SJCRH30 (cell line): Measurements from ENCODE around the gene JAK2. TPM values are rescaled to one million over a fixed set of nuclear protein-coding genes. Genes with fewer than 3 reads are reported as not detected.
"Not testable (repeated sequence)": the region's sequence is repeated elsewhere in the genome, so short reads cannot be mapped to it uniquely, and the experiment has no call there.

Experiments
- DNase-seq, 2 experiments: peaks; one replicate each; pipeline ENCODE4 v3.0.0-alpha.2; 2015 to 2020
- H3K27ac ChIP-seq: fragments of 250-450 bp; sonication (Bioruptor Pico); 2 replicates; pipeline ENCODE4 v1.5.1; 2020; ENCODE audit warnings: mild to moderate bottlenecking, moderate library complexity
- H3K27me3 ChIP-seq: fragments of 250-450 bp; sonication (Bioruptor Pico); 2 replicates; pipeline ENCODE4 v1.5.1; 2020; ENCODE audit warnings: mild to moderate bottlenecking, moderate library complexity
- H3K36me3 ChIP-seq: fragments of 250-450 bp; sonication (Bioruptor Pico); 2 replicates; pipeline ENCODE4 v1.5.1; 2020; ENCODE audit warnings: mild to moderate bottlenecking, moderate library complexity
- H3K4me1 ChIP-seq: fragments of 250-450 bp; sonication (Bioruptor Pico); 2 replicates; pipeline ENCODE4 v1.5.1; 2020; ENCODE audit warnings: mild to moderate bottlenecking, moderate library complexity
- H3K4me3 ChIP-seq: fragments of 250-450 bp; sonication (Bioruptor Pico); 2 replicates; pipeline ENCODE4 v1.5.1; 2020; ENCODE audit warnings: mild to moderate bottlenecking, moderate library complexity
- H3K9me3 ChIP-seq: fragments of 250-450 bp; sonication (Bioruptor Pico); replicated peaks from 2 replicates; pipeline ENCODE4 v1.5.1; 2020; ENCODE audit warnings: mild to moderate bottlenecking, moderate library complexity
- total RNA-seq: library from RNA; depleted of rRNA; stranded (reverse); fragments of >200 nt; shearing (Covaris generic); gene quantifications from 2 replicates; pipeline ENCODE4 v1.2.3, GENCODE V29; 2014

JAK2 gene
- total RNA-seq, 1 experiment from 2014 or later, result 3.7 TPM

GRCh38 chr9:4992872-4993271, 7.8 kb downstream of the JAK2 start:
- H3K9me3 ChIP-seq, result no peaks in the 10 kb centered on the region
- H3K36me3 ChIP-seq, result no peaks in the 10 kb centered on the region
- no peak overlapping the region for H3K27ac ChIP-seq
- no peak for DNase-seq
- no peak overlapping the region for H3K4me3 ChIP-seq
- H3K27me3 ChIP-seq, result no peaks in the 10 kb centered on the region
- no peaks in the 10 kb centered on the region; the same call in 1 of the 2 replicates for H3K4me1 ChIP-seq

GRCh38 chr9:4994166-4994890, 9.3 kb downstream of the JAK2 start:
- no peak overlapping the region for H3K27ac ChIP-seq
- no peaks in the 10 kb centered on the region for H3K36me3 ChIP-seq
- no peak overlapping the region for H3K4me3 ChIP-seq
- no peaks in the 10 kb centered on the region for H3K27me3 ChIP-seq
- DNase-seq, result no peak
- H3K9me3 ChIP-seq, result no peaks in the 10 kb centered on the region
- H3K4me1 ChIP-seq, result no peaks in the 10 kb centered on the region; the same call in 1 of the 2 replicates

- Histone ChIP-seq H3K9me3 (no peaks in the 10 kb centered on the region), H3K4me3 (no peak overlapping the region), H3K27me3 (no peaks in the 10 kb centered on the region), H3K4me1 (no peaks in the 10 kb centered on the region; the same call in 1 of the 2 replicates), H3K27ac (no peak overlapping the region), H3K36me3 (no peaks in the 10 kb centered on the region; the same call in none of the 2 replicates)
- no peak for DNase-seq
Measured at GRCh38 chr9:4997196-4997595, 12.1 kb downstream of the JAK2 start.

GRCh38 chr9:4997631-4998030, 12.6 kb downstream of the JAK2 start:
- Histone ChIP-seq H3K36me3 (no peaks in the 10 kb centered on the region; the same call in none of the 2 replicates), H3K4me1 (no peaks in the 10 kb centered on the region; the same call in 1 of the 2 replicates), H3K9me3 (no peaks in the 10 kb centered on the region), H3K27me3 (no peaks in the 10 kb centered on the region), H3K27ac (no peak overlapping the region), H3K4me3 (no peak overlapping the region)
- DNase-seq, result no peak

GRCh38 chr9:5002811-5003210, 17.7 kb downstream of the JAK2 start:
- Histone ChIP-seq H3K27me3 (no peaks in the 10 kb centered on the region), H3K4me1 (no peaks in the 10 kb centered on the region), H3K9me3 (no peaks in the 10 kb centered on the region), H3K27ac (no peak overlapping the region), H3K36me3 (no peaks in the 10 kb centered on the region; the same call in none of the 2 replicates), H3K4me3 (no peak overlapping the region)
- no peak for DNase-seq

GRCh38 chr9:5004481-5004880, 19.4 kb downstream of the JAK2 start:
- no peak overlapping the region for H3K27ac ChIP-seq
- H3K36me3 ChIP-seq, result no peaks in the 10 kb centered on the region; the same call in none of the 2 replicates
- DNase-seq, result no peak
- no peak overlapping the region for H3K4me3 ChIP-seq
- H3K9me3 ChIP-seq, result no peaks in the 10 kb centered on the region
- no peaks in the 10 kb centered on the region for H3K4me1 ChIP-seq
- no peaks in the 10 kb centered on the region for H3K27me3 ChIP-seq

- Histone ChIP-seq H3K9me3 (no peaks in the 10 kb centered on the region), H3K4me3 (no peak overlapping the region), H3K27me3 (no peaks in the 10 kb centered on the region), H3K27ac (no peak overlapping the region), H3K36me3 (no peaks in the 10 kb centered on the region), H3K4me1 (no peaks in the 10 kb centered on the region)
- no peak for DNase-seq
Measured at GRCh38 chr9:5008202-5008601, 23.1 kb downstream of the JAK2 start.

GRCh38 chr9:5013374-5013773, 28.3 kb downstream of the JAK2 start:
- no peak overlapping the region for H3K27ac ChIP-seq
- H3K27me3 ChIP-seq, result no peaks in the 10 kb centered on the region
- H3K4me1 ChIP-seq, result no peaks in the 10 kb centered on the region
- no peak for DNase-seq
- H3K36me3 ChIP-seq, result no peaks in the 10 kb centered on the region
- H3K4me3 ChIP-seq, result no peak overlapping the region
- H3K9me3 ChIP-seq, result no peaks in the 10 kb centered on the region

- Histone ChIP-seq H3K36me3 (no peaks in the 10 kb centered on the region), H3K9me3 (peaks cover 3% of the 10 kb centered on the region; the same call in 1 of the 2 replicates), H3K4me3 (no peak overlapping the region), H3K27me3 (no peaks in the 10 kb centered on the region), H3K27ac (no peak overlapping the region), H3K4me1 (no peaks in the 10 kb centered on the region)
- no peak for DNase-seq
Measured at GRCh38 chr9:5015934-5016333, 30.9 kb downstream of the JAK2 start.

- no peak for DNase-seq
- Histone ChIP-seq H3K9me3 (no peaks in the 10 kb centered on the region), H3K36me3 (peaks cover 4% of the 10 kb centered on the region; the same call in 1 of the 2 replicates), H3K27me3 (no peaks in the 10 kb centered on the region), H3K27ac (no peak overlapping the region), H3K4me3 (no peak overlapping the region), H3K4me1 (no peaks in the 10 kb centered on the region)
Measured at GRCh38 chr9:5025416-5025815, 40.3 kb downstream of the JAK2 start.

- H3K27ac ChIP-seq, H3K27me3 ChIP-seq, H3K9me3 ChIP-seq, H3K4me1 ChIP-seq, H3K4me3 ChIP-seq, H3K36me3 ChIP-seq, DNase-seq: not testable (repeated sequence)
Measured at GRCh38 chr9:5031941-5032340, 46.9 kb downstream of the JAK2 start.

- Histone ChIP-seq H3K4me1 (no peaks in the 10 kb centered on the region), H3K9me3 (no peaks in the 10 kb centered on the region), H3K27me3 (no peaks in the 10 kb centered on the region), H3K4me3 (no peak overlapping the region), H3K27ac (no peak overlapping the region), H3K36me3 (peaks cover 4% of the 10 kb centered on the region; the same call in 1 of the 2 replicates)
- no peak for DNase-seq
Measured at GRCh38 chr9:5040730-5041389, 55.8 kb downstream of the JAK2 start.

- no peaks in the 10 kb centered on the region for H3K4me1 ChIP-seq
- H3K27me3 ChIP-seq, result no peaks in the 10 kb centered on the region
- no peak overlapping the region for H3K4me3 ChIP-seq
- no peak overlapping the region for H3K27ac ChIP-seq
- DNase-seq, result no peak
- peaks cover 4% of the 10 kb centered on the region; the same call in 1 of the 2 replicates for H3K36me3 ChIP-seq
- no peaks in the 10 kb centered on the region for H3K9me3 ChIP-seq
Measured at GRCh38 chr9:5041390-5042115, 56.5 kb downstream of the JAK2 start.

- Histone ChIP-seq H3K4me3 (no peak overlapping the region), H3K9me3 (no peaks in the 10 kb centered on the region), H3K27ac (no peak overlapping the region), H3K27me3 (no peaks in the 10 kb centered on the region), H3K4me1 (no peaks in the 10 kb centered on the region), H3K36me3 (peaks cover 4% of the 10 kb centered on the region; the same call in 1 of the 2 replicates)
- no peak for DNase-seq
Measured at GRCh38 chr9:5042661-5043178, 57.6 kb downstream of the JAK2 start.

- Histone ChIP-seq H3K36me3 (peaks cover 4% of the 10 kb centered on the region; the same call in 1 of the 2 replicates), H3K4me1 (no peaks in the 10 kb centered on the region), H3K27ac (no peak overlapping the region), H3K27me3 (no peaks in the 10 kb centered on the region), H3K4me3 (no peak overlapping the region), H3K9me3 (no peaks in the 10 kb centered on the region)
- no peak for DNase-seq
Measured at GRCh38 chr9:5043381-5043780, 58.3 kb downstream of the JAK2 start.
